Naive thymus-derived CD8-positive, alpha-beta T cell (primary cell): ENCODE results near the gene PROCA1. TPM values are rescaled to one million over a fixed set of nuclear protein-coding genes. Genes with fewer than 3 reads are reported as not detected.
"Not testable (repeated sequence)": the region's sequence is repeated elsewhere in the genome, so short reads cannot be mapped to it uniquely, and the experiment has no call there.

Experiments used
- ATAC-seq, 2 donors: fragments of 150-1000 bp; cut with Tn5 transposase in 1 of 2; sonication (Bioruptor Pico), chemical (Tn5 transposase) in 1 of 2; 1 replicate in 1 of 2; 2 replicates in 1 of 2; pipeline ENCODE4 v1.10.0; 2021; ENCODE audit warnings: mild to moderate bottlenecking in 2 of 2, moderate library complexity in 2 of 2
- POLR2A ChIA-PET: fragments of 350-600 bp; sonication (Branson Sonifier 250); formaldehyde crosslinking; loops from one replicate; lab custom pipeline; 2021; ENCODE audit warnings: antibody characterized with exemption; lab: Charles Lee
- DNase-seq, 10 donors: peaks; one replicate each; pipeline versions ENCODE4 v3.0.0 to v3.0.0-alpha.2; 2020 to 2022
- H3K27ac Mint-ChIP-seq, 10 donors: one replicate each; pipeline ENCODE4 v1.8.0; 2020 to 2022; ENCODE audit warnings: mild to moderate bottlenecking in 10 of 10, mixed read lengths in 10 of 10, moderate library complexity in 4 of 10, inconsistent platforms in 1 of 10
- H3K27me3 Mint-ChIP-seq, 5 donors: one replicate each; pipeline ENCODE4 v1.8.0; 2021 to 2022; ENCODE audit warnings: mixed read lengths in 5 of 5
- H3K36me3 Mint-ChIP-seq, 3 donors: one replicate each; pipeline ENCODE4 v1.8.0; 2020 to 2022; ENCODE audit warnings: mixed read lengths in 3 of 3, mild to moderate bottlenecking in 2 of 3, inconsistent platforms in 1 of 3
- H3K4me1 Mint-ChIP-seq, 4 donors: one replicate each; pipeline ENCODE4 v1.8.0; 2021 to 2022; ENCODE audit warnings: mixed read lengths in 4 of 4
- H3K4me3 Mint-ChIP-seq, 10 donors: one replicate each; pipeline ENCODE4 v1.8.0; 2020 to 2022; ENCODE audit warnings: mild to moderate bottlenecking in 10 of 10, mixed read lengths in 10 of 10, moderate library complexity in 6 of 10, inconsistent platforms in 1 of 10
- H3K9me3 Mint-ChIP-seq, 9 donors: one replicate each; pipeline ENCODE4 v1.8.0; 2020 to 2022; ENCODE audit warnings: mixed read lengths in 9 of 9, mild to moderate bottlenecking in 3 of 9, inconsistent platforms in 1 of 9, moderate library complexity in 1 of 9
- polyA plus RNA-seq, 3 donors: library from polyadenylated mRNA; unstranded; fragments of 300-500 nt; fragmentation: Illumina TruSeq; gene quantifications; one replicate each; pipeline ENCODE4 v1.2.3, GENCODE V29; 2021
- total RNA-seq, 8 experiments: library from RNA in 2 of 8; stranded (reverse) in 2 of 8; gene quantifications; one replicate each; pipeline ENCODE4 v1.2.3 and lab custom pipeline; 2021 to 2026

Gene PROCA1
- total and polyA plus RNA-seq, 5 experiments from 2014 or later, result 0.16 to 17.3 (median 2.0) TPM

GRCh38 chr17:28729950-28730330, 18.3 kb upstream of the PROCA1 start:
- DNase-seq (no peak), ATAC-seq (no peak)
- peak overlapping the region in 1 of 10 donors; percentile 33 for H3K4me3 Mint-ChIP-seq
- H3K9me3 Mint-ChIP-seq, result no peaks in the 10 kb centered on the region
- peaks cover 19 to 37% (median 36%) of the 10 kb centered on the region in 4 donors for H3K4me1 Mint-ChIP-seq
- peak overlapping the region in 3 of 10 donors; percentile 15 to 44 (median 39) for H3K27ac Mint-ChIP-seq
- no peaks in the 10 kb centered on the region for H3K27me3 Mint-ChIP-seq
- peaks cover 0 to 5% (median 0%) of the 10 kb centered on the region in 3 donors for H3K36me3 Mint-ChIP-seq
- POLR2A ChIA-PET, result interaction anchor here (4.2 to 7.5 kb wide), 2 partner anchors 16 to 18 kb away, joined by 41 to 365 read pairs; partner anchors contain the start of genes PROCA1 and TRAF4

- ATAC-seq, result peak; percentile 62 to 70
- Mint-ChIP-seq H3K36me3 (peaks cover under 1 to 19% (median 5%) of the 10 kb centered on the region in 3 donors), H3K4me1 (peaks cover 18 to 48% (median 41%) of the 10 kb centered on the region in 4 donors), H3K4me3 (peak within 1 kb of the TSS; percentile 95 to 100 (median 98)), H3K27ac (peak within 1 kb of the TSS; percentile 96 to 100 (median 99)), H3K27me3 (no peaks in the 10 kb centered on the region), H3K9me3 (no peaks in the 10 kb centered on the region)
- DNase-seq, result peak; percentile 92 to 99 (median 97)
- POLR2A ChIA-PET, result interaction anchor here (0.5 to 7.5 kb wide), 21 partner anchors 9 to 889 kb away, joined by 3 to 365 read pairs (median 6); partner anchors contain the start of genes BLTP2, DHRS13, FAM222B and FLOT2
Observed at GRCh38 chr17:28728364-28729200, 16.9 kb upstream of the PROCA1 start, which contains the start of gene NEK8. Gene NEK8 (plus strand): TSS chr17:28728788. CDS start chr17:28728814, 26 bp downstream.

GRCh38 chr17:28726627-28727491, 15.2 kb upstream of the PROCA1 start:
- peak; percentile 37 to 44 for ATAC-seq
- POLR2A ChIA-PET, result interaction anchor here (0.5 to 7.5 kb wide), 24 partner anchors 7 to 355 kb away, joined by 3 to 365 read pairs (median 6); partner anchors contain the start of genes BLTP2, DHRS13, FAM222B and FLOT2
- no peaks in the 10 kb centered on the region for H3K27me3 Mint-ChIP-seq
- H3K9me3 Mint-ChIP-seq, result no peaks in the 10 kb centered on the region
- peaks cover 16 to 63% (median 51%) of the 10 kb centered on the region in 4 donors for H3K4me1 Mint-ChIP-seq
- peak overlapping the region; percentile 95 to 100 (median 98) for H3K4me3 Mint-ChIP-seq
- peak; percentile 82 to 93 (median 88) for DNase-seq
- H3K36me3 Mint-ChIP-seq, result peaks cover 5 to 35% (median 7%) of the 10 kb centered on the region in 3 donors
- H3K27ac Mint-ChIP-seq, result peak overlapping the region; percentile 82 to 100 (median 99)

- DNase-seq (peak in 8 of 10 donors; percentile 50 to 76 (median 56)), ATAC-seq (peak; percentile 28 to 35)
- peak within 1 kb of the TSS; percentile 95 to 100 (median 98) for H3K4me3 Mint-ChIP-seq
- peak within 1 kb of the TSS; percentile 82 to 100 (median 99) for H3K27ac Mint-ChIP-seq
- POLR2A ChIA-PET, result interaction anchor here (0.6 to 7.5 kb wide), 16 partner anchors 15 to 354 kb away, joined by 3 to 365 read pairs (median 10); partner anchors contain the start of genes BLTP2, DHRS13, FLOT2 and PHF12
- no peaks in the 10 kb centered on the region for H3K9me3 Mint-ChIP-seq
- H3K4me1 Mint-ChIP-seq, result peaks cover 17 to 68% (median 56%) of the 10 kb centered on the region in 4 donors
- peaks cover 5 to 41% (median 10%) of the 10 kb centered on the region in 3 donors for H3K36me3 Mint-ChIP-seq
- no peaks in the 10 kb centered on the region for H3K27me3 Mint-ChIP-seq
Observed at GRCh38 chr17:28726226-28726626, 14.5 kb upstream of the PROCA1 start, which contains the start of gene TLCD1. Gene TLCD1 (minus strand): TSS chr17:28726233. CDS start chr17:28726097, 136 bp downstream.

GRCh38 chr17:28725660-28726225, 14.1 kb upstream of the PROCA1 start:
- Mint-ChIP-seq H3K27ac (peak overlapping the region in 8 of 10 donors; percentile 37 to 95 (median 82)), H3K9me3 (no peaks in the 10 kb centered on the region), H3K36me3 (peaks cover 5 to 46% (median 15%) of the 10 kb centered on the region in 3 donors), H3K27me3 (no peaks in the 10 kb centered on the region), H3K4me3 (peak overlapping the region; percentile 76 to 98 (median 82)), H3K4me1 (peaks cover 18 to 73% (median 61%) of the 10 kb centered on the region in 4 donors)
- peak in 1 of 2 donors; percentile 3 for ATAC-seq
- DNase-seq, result peak in 3 of 10 donors; percentile 30 to 44 (median 41)
- POLR2A ChIA-PET, result interaction anchor here (1.0 to 7.5 kb wide), 9 partner anchors 14 to 226 kb away, joined by 3 to 365 read pairs (median 20); partner anchors contain the start of genes BLTP2, DHRS13, FLOT2 and PHF12

- Mint-ChIP-seq H3K9me3 (no peaks in the 10 kb centered on the region), H3K27me3 (no peaks in the 10 kb centered on the region), H3K4me3 (peak overlapping the region; percentile 76 to 98 (median 82)), H3K4me1 (peaks cover 21 to 78% (median 66%) of the 10 kb centered on the region in 4 donors), H3K27ac (peak overlapping the region; percentile 37 to 87 (median 80)), H3K36me3 (peaks cover 9 to 52% (median 21%) of the 10 kb centered on the region in 3 donors)
- DNase-seq, result no peak
- no peak for ATAC-seq
- POLR2A ChIA-PET, result interaction anchor here (1.0 to 7.5 kb wide), 5 partner anchors 21 to 226 kb away, joined by 4 to 365 read pairs (median 20); partner anchors contain the start of genes BLTP2, DHRS13, PHF12 and SDF2
Observed at GRCh38 chr17:28725166-28725659, 13.5 kb upstream of the PROCA1 start.

- POLR2A ChIA-PET, result interaction anchor here (0.7 to 7.5 kb wide), 4 partner anchors 13 to 227 kb away, joined by 3 to 365 read pairs (median 61); partner anchors contain the start of genes DHRS13, PHF12, PROCA1 and TRAF4
- peaks cover 9 to 57% (median 25%) of the 10 kb centered on the region in 3 donors for H3K36me3 Mint-ChIP-seq
- no peak for ATAC-seq
- H3K27ac Mint-ChIP-seq, result peak overlapping the region; percentile 37 to 87 (median 80)
- no peaks in the 10 kb centered on the region for H3K9me3 Mint-ChIP-seq
- DNase-seq, result no peak
- H3K4me1 Mint-ChIP-seq, result peaks cover 23 to 81% (median 69%) of the 10 kb centered on the region in 4 donors
- H3K27me3 Mint-ChIP-seq, result no peaks in the 10 kb centered on the region
- peak overlapping the region; percentile 26 to 98 (median 82) for H3K4me3 Mint-ChIP-seq
Observed at GRCh38 chr17:28724500-28725165, 12.9 kb upstream of the PROCA1 start.

- POLR2A ChIA-PET, result interaction anchor here (0.7 to 7.5 kb wide), 3 partner anchors 13 to 227 kb away, joined by 3 to 365 read pairs (median 106); partner anchors contain the start of genes PHF12, PROCA1 and TRAF4
- not testable (repeated sequence) for DNase-seq, ATAC-seq, H3K9me3 Mint-ChIP-seq, H3K27me3 Mint-ChIP-seq
- peak overlapping the region; percentile 26 to 98 (median 78) for H3K4me3 Mint-ChIP-seq
- peaks cover 25 to 83% (median 71%) of the 10 kb centered on the region in 4 donors for H3K4me1 Mint-ChIP-seq
- peak overlapping the region in 8 of 10 donors; percentile 22 to 87 (median 70) for H3K27ac Mint-ChIP-seq
- peaks cover 9 to 57% (median 25%) of the 10 kb centered on the region in 3 donors for H3K36me3 Mint-ChIP-seq
Observed at GRCh38 chr17:28723836-28724499, 12.3 kb upstream of the PROCA1 start.

GRCh38 chr17:28723159-28723835, 11.6 kb upstream of the PROCA1 start:
- POLR2A ChIA-PET, result interaction anchor here (4.5 to 7.5 kb wide), 2 partner anchors 23 to 228 kb away, joined by 112 to 365 read pairs; partner anchors contain the start of genes PHF12 and TRAF4
- Mint-ChIP-seq H3K27me3 (peaks cover 0 to 4% (median 1%) of the 10 kb centered on the region in 5 donors), H3K27ac (peak overlapping the region in 5 of 10 donors; percentile 6 to 67 (median 49)), H3K4me3 (peak overlapping the region in 6 of 10 donors; percentile 6 to 76 (median 35)), H3K36me3 (peaks cover 9 to 57% (median 25%) of the 10 kb centered on the region in 3 donors), H3K9me3 (no peaks in the 10 kb centered on the region), H3K4me1 (peaks cover 25 to 85% (median 72%) of the 10 kb centered on the region in 4 donors)
- ATAC-seq, result no peak
- no peak for DNase-seq
